ENCODE measurements around the gene CNGA3.

Gene CNGA3

GRCh38 chr2:98388081-98388480, 41.8 kb downstream of the CNGA3 start (continued):
- TF ChIP-seq ZBTB11 (tag by site-specific recombination; conservative IDR thresholded peaks at IDR 0.05; ENCODE audit: low read depth) (no peak), CTCF (tag by site-specific recombination; IDR thresholded peaks at IDR 0.05) (no peak)

GRCh38 chr2:98388601-98389250, 42.5 kb downstream of the CNGA3 start:
- Histone ChIP-seq H3K4me1 (ENCODE audit: control insufficient read depth, insufficient read depth, low read length) (no peaks in the 10 kb centered on the region), H3K9me3 (ENCODE audit: control insufficient read depth, insufficient read depth, low read depth, low read length) (no peaks in the 10 kb centered on the region), H3K27ac (ENCODE audit: extremely low read depth, low read depth, low read length) (no peak overlapping the region), H3K4me3 (ENCODE audit: low read depth, low read length) (no peak overlapping the region), H3K36me3 (ENCODE audit: control insufficient read depth in 2 of 2, insufficient read depth in 1 of 2, low read length in 2 of 2) (no peaks in the 10 kb centered on the region)
- ChIA-PET POLR2A (no interaction called here), CTCF (interaction anchor here (0.6 to 1.7 kb wide), 2 partner anchors 689 to 707 kb away, joined by 5 to 6 read pairs; no protein-coding TSS in a partner anchor)
- TF ChIP-seq INSM2 (tag by site-specific recombination; IDR thresholded peaks at IDR 0.05) (no peak), ZBTB17 (tag by site-specific recombination; IDR thresholded peaks at IDR 0.05) (no peak), ZNF518A (tag by site-specific recombination; conservative IDR thresholded peaks at IDR 0.05; ENCODE audit: low read depth) (no peak), BCL6B (tag by site-specific recombination; IDR thresholded peaks at IDR 0.05) (no peak), ZNF223 (tag by site-specific recombination; IDR thresholded peaks at IDR 0.05) (no peak), RBAK (tag by site-specific recombination; IDR thresholded peaks at IDR 0.05) (no peak), ZNF514 (tag by site-specific recombination; IDR thresholded peaks at IDR 0.05) (no peak), PRDM10 (tag by site-specific recombination; IDR thresholded peaks at IDR 0.05) (no peak), ZNF324 (tag by site-specific recombination; IDR thresholded peaks at IDR 0.05) (no peak), ELK4 (IDR thresholded peaks at IDR 0.05; ENCODE audit: borderline replicate concordance, low read depth, low read length) (no peak), ZNF404 (tag by site-specific recombination; IDR thresholded peaks at IDR 0.05) (no peak), ZNF132 (tag by site-specific recombination; IDR thresholded peaks at IDR 0.05; ENCODE audit: borderline replicate concordance) (no peak)
